ENCODE results near the gene SPEM2. TPM values are rescaled to one million over a fixed set of nuclear protein-coding genes. Genes with fewer than 3 reads are reported as not detected.

The SPEM2 gene
- total RNA-seq, 2 donors from 2014 or later: 5.3 TPM; not detected in 1

GRCh38 chr17:7394452-7395191, 30.8 kb upstream of the SPEM2 start, which contains the start of gene PLSCR3:
Gene PLSCR3 (minus strand): TSS chr17:7394525. CDS start chr17:7394110, 415 bp downstream.
- Histone ChIP-seq H3K27ac (peak within 1 kb of the TSS; percentile 74 to 87), H3K27me3 (replicated peaks; ENCODE audit: insufficient read depth) (no peaks in the 10 kb centered on the region), H3K36me3 (peaks cover 0 to 8% of the 10 kb centered on the region in 2 donors), H3K9me3 (no peaks in the 10 kb centered on the region), H3K4me3 (peak within 1 kb of the TSS; percentile 48 to 62), H3K4me1 (replicated peaks) (no peaks in the 10 kb centered on the region)
- peak; percentile 80 for DNase-seq (ENCODE audit: low spot score)
- intact Hi-C loops (cut with DNase I): loop anchor here (5.0 kb wide), 1 partner anchor 42 kb away; the partner anchor contains the start of gene KCTD11
- TF ChIP-seq POLR2AphosphoS5 (IDR thresholded peaks at IDR 0.05) (peak; percentile 71), CTCF (IDR thresholded peaks at IDR 0.05) (peak; percentile 15 to 50 (median 38)), POLR2A (IDR thresholded peaks at IDR 0.05) (peak; percentile 89)
- WGBS: under 1% methylated on average over 59 of the region's 71 CpGs

GRCh38 chr17:7396147-7396546, 29.3 kb upstream of the SPEM2 start:
- no peak overlapping the region for H3K4me3 ChIP-seq
- no peak overlapping the region for H3K27ac ChIP-seq
- TF ChIP-seq POLR2A (IDR thresholded peaks at IDR 0.05) (no peak), CTCF (IDR thresholded peaks at IDR 0.05) (no peak), POLR2AphosphoS5 (IDR thresholded peaks at IDR 0.05) (no peak)
- 92% methylated on average over 4 of the region's 4 CpGs for WGBS
- peaks cover 0 to 4% of the 10 kb centered on the region in 2 donors for H3K36me3 ChIP-seq
- intact Hi-C loops (cut with DNase I): no loop called here
- no peaks in the 10 kb centered on the region for H3K27me3 ChIP-seq (replicated peaks; ENCODE audit: insufficient read depth)
- no peak for DNase-seq (ENCODE audit: low spot score)
- no peaks in the 10 kb centered on the region for H3K9me3 ChIP-seq
- no peaks in the 10 kb centered on the region for H3K4me1 ChIP-seq (replicated peaks)

GRCh38 chr17:7398612-7399011, 26.8 kb upstream of the SPEM2 start:
- no peaks in the 10 kb centered on the region for H3K9me3 ChIP-seq
- H3K36me3 ChIP-seq: no peaks in the 10 kb centered on the region
- DNase-seq (ENCODE audit: low spot score): no peak
- intact Hi-C loops (cut with DNase I): no loop called here
- WGBS: 82% methylated on average over 2 of the region's 2 CpGs
- H3K27ac ChIP-seq: no peak overlapping the region
- no peak overlapping the region for H3K4me3 ChIP-seq
- no peaks in the 10 kb centered on the region for H3K27me3 ChIP-seq (replicated peaks; ENCODE audit: insufficient read depth)
- H3K4me1 ChIP-seq (replicated peaks): no peaks in the 10 kb centered on the region
- TF ChIP-seq POLR2AphosphoS5 (IDR thresholded peaks at IDR 0.05) (no peak), POLR2A (IDR thresholded peaks at IDR 0.05) (no peak), CTCF (IDR thresholded peaks at IDR 0.05) (no peak)

GRCh38 chr17:7403043-7403726, 22.2 kb upstream of the SPEM2 start:
- intact Hi-C loops (cut with DNase I): loop anchor here (5.0 kb wide), 1 partner anchor 74 kb away; the partner anchor contains the start of gene ZBTB4
- Histone ChIP-seq H3K4me1 (replicated peaks) (no peaks in the 10 kb centered on the region), H3K27ac (peak overlapping the region; percentile 83 to 86), H3K9me3 (no peaks in the 10 kb centered on the region), H3K4me3 (peak overlapping the region; percentile 70 to 80), H3K27me3 (replicated peaks; ENCODE audit: insufficient read depth) (no peaks in the 10 kb centered on the region), H3K36me3 (no peaks in the 10 kb centered on the region)
- no peak for DNase-seq (ENCODE audit: low spot score)
- 8% methylated on average over 16 of the region's 16 CpGs for WGBS
- TF ChIP-seq POLR2AphosphoS5 (IDR thresholded peaks at IDR 0.05): no peak
- no peak for TF ChIP-seq CTCF (IDR thresholded peaks at IDR 0.05)
- TF ChIP-seq POLR2A (IDR thresholded peaks at IDR 0.05): no peak

Data from prostate gland (tissue), 2 donors.